C4-2B (cell line): Measurements from ENCODE around the gene PEMT.

Experiments used
- H3K27ac ChIP-seq: fragments of 450-650 bp; 2 replicates; pipeline ENCODE4 v1.5.1; 2017
- ZFX ChIP-seq: fragments of 450-650 bp; IDR thresholded peaks from 2 replicates; pipeline ENCODE4 v1.6.1; 2017
- TF ChIP-seq, protein P1 (sequence below): fragments of 450-650 bp; conservative IDR thresholded peaks from 2 replicates; pipeline ENCODE4 v1.5.1; 2017; ENCODE audit warnings: mild to moderate bottlenecking

The PEMT gene

DNA sequence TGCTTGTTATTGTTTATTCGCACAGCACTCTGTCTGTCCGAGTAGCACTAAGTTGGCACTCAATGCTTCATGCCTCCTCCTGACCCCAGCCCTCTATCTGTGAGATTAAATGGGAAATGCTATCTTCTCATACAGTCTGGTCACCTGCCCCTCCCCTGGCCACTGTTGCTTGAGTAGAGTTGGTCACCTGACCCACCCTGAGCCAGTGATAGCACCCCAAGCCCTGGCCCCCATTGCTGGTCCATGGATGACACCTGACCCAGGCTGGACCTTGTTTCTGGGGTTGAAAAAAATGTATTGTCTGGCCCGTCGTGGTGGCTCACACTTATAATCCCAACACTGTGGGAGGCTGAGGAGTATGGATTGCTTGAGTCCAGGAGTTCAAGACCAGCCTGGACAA, 8.5 kb upstream of the PEMT start:
- no peak for TF ChIP-seq ZFX
- TF ChIP-seq, protein P1, sequence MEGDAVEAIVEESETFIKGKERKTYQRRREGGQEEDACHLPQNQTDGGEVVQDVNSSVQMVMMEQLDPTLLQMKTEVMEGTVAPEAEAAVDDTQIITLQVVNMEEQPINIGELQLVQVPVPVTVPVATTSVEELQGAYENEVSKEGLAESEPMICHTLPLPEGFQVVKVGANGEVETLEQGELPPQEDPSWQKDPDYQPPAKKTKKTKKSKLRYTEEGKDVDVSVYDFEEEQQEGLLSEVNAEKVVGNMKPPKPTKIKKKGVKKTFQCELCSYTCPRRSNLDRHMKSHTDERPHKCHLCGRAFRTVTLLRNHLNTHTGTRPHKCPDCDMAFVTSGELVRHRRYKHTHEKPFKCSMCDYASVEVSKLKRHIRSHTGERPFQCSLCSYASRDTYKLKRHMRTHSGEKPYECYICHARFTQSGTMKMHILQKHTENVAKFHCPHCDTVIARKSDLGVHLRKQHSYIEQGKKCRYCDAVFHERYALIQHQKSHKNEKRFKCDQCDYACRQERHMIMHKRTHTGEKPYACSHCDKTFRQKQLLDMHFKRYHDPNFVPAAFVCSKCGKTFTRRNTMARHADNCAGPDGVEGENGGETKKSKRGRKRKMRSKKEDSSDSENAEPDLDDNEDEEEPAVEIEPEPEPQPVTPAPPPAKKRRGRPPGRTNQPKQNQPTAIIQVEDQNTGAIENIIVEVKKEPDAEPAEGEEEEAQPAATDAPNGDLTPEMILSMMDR, result no peak
- no peak overlapping the region for H3K27ac ChIP-seq

DNA sequence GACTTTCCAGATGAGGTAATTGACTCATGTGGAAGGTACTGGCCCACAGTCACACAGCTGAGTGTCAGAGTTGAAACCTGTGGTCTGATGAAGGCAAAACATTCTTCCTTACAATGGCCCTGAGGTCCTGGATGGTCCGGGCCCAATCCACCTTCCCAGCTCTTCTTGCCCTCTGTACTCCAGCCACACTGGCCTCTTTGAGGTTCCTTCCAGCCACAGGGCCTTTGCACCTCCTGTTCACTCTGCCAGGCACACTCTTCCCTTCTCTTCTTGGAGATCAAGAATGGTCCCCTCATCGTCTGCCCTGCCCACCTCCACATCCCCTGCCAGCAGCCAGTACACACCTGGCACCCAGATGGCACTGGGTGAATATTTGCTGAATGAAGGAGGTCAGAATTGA, 6.5 kb upstream of the PEMT start:
- TF ChIP-seq, protein P1, result no peak
- TF ChIP-seq ZFX, result no peak
- no peak overlapping the region for H3K27ac ChIP-seq

- TF ChIP-seq ZFX, result no peak
- TF ChIP-seq, protein P1, result no peak
- H3K27ac ChIP-seq, result no peak overlapping the region
Measured at GRCh38 chr17:17595755-17596154, 4.2 kb upstream of the PEMT start.

DNA sequence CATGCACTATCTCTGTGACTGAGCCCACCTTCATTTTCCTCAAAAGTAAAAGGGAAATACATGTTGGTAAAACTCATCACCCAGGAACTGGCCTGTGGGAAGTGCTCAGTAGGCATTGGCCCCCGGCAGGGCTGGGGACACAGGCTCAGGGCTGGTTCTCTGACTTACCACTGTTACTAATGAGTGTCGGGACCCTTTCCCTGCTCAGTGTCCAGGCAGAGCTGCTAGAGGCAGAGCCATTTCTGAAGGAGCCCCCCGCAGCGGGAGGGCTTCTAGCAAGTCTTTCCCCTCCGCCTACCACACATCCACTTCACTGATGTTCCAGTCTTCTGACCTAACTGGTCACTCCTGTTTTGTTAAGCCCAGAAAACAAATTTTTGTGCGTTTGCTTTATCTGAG, 1.7 kb upstream of the PEMT start:
- TF ChIP-seq ZFX, result no peak
- TF ChIP-seq, protein P1, result no peak

GRCh38 chr17:17590883-17591354, 589 bp downstream of the PEMT start:
- peak overlapping the region; percentile 87 for H3K27ac ChIP-seq
- no peak for TF ChIP-seq ZFX
- TF ChIP-seq, protein P1, result no peak

More for the DNA sequence above, 1.7 kb upstream of the PEMT start:
- no peak overlapping the region; the same call in 1 of the 2 replicates for H3K27ac ChIP-seq

DNA sequence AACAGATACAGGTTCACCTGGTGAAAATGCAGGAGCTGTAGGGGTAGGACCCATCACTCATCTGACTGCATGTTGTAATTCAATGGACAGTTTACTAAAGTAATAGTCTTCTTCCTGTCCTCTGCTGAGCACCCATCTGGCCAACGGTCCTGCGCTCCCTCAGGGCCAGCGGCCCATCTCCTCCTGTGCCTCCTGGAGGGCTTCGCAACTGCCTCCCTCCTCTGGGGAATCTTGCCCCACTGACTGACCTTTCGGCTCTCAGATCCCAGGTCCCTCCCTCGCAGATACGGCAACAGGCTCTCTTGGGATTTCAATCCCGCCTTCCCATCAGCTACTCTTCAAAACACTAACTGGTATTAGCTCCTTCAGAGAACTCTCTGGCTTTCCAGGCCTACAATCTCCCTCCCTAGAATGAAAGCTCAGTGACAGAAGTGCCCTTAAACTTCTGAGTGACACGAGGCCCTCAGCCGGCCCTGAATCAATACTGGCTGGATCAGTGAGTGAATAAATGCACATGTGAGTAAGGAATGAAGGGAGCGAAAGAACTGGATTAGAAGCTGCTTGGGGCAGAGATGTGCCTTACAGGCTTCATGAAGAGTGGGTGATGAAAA, 1.3 kb downstream of the PEMT start:
- peak overlapping the region; percentile 87 for H3K27ac ChIP-seq

GRCh38 chr17:17587614-17588337, 3.7 kb downstream of the PEMT start:
- no peak overlapping the region for H3K27ac ChIP-seq
- TF ChIP-seq ZFX, result no peak
- TF ChIP-seq, protein P1, result no peak

More for the DNA sequence above, 1.3 kb downstream of the PEMT start:
- no peak for TF ChIP-seq ZFX
- TF ChIP-seq, protein P1, result no peak
